A549 (cell line): ENCODE data around the gene RAX2. TPM values are rescaled to one million over a fixed set of nuclear protein-coding genes. Genes with fewer than 3 reads are reported as not detected.

ENCODE experiments used
- ATAC-seq, 2 experiments: fragments of 200-7000 bp in 1 of 2; fragments of >200 bp in 1 of 2; cut with Nextera tagmentation in 1 of 2; cut with Tn5 transposase in 1 of 2; 3 replicates each; pipeline versions ENCODE4 v1.8.0 to v1.9.1; 2018 to 2020; ENCODE audit warnings: mild to moderate bottlenecking in 1 of 2, moderate library complexity in 1 of 2
- CTCF ChIA-PET: fragments of 300-600 bp; sonication (Branson Sonifier 250); formaldehyde crosslinking; extraction: SDS; loops from one replicate; lab custom pipeline; 2021; ENCODE audit warnings: antibody characterized with exemption, inconsistent platforms; lab: Yijun Ruan, JAX
- POLR2A ChIA-PET: fragments of 350-600 bp; formaldehyde crosslinking; extraction: SDS; loops from one replicate; lab custom pipeline; 2021; ENCODE audit warnings: antibody characterized with exemption, inconsistent platforms; lab: Yijun Ruan, JAX
- DNase-seq, 2 experiments: peaks; one replicate each; pipeline versions ENCODE4 v3.0.0 to v3.0.0-alpha.2; 2011 to 2016; ENCODE audit warnings: low read depth in 1 of 2, low spot score in 1 of 2
- FAIRE-seq: peaks from 2 replicates; lab custom pipeline; 2011; peaks lifted over from hg19 to GRCh38; lab: Jason Lieb, UNC
- H3K27ac ChIP-seq, 2 experiments: fragments of >200 bp; sonication (Bioruptor Twin); formaldehyde crosslinking; 3 replicates each; pipeline ENCODE4 v1.5.1; 2016 to 2017
- H3K4me1 ChIP-seq: fragments of >200 bp; sonication (Bioruptor Twin); formaldehyde crosslinking; 3 replicates; pipeline ENCODE4 v1.6.1; 2016
- H3K4me2 ChIP-seq: fragments of >200 bp; sonication (Bioruptor Twin); formaldehyde crosslinking; 3 replicates; pipeline ENCODE4 v1.6.1; 2016
- H3K4me3 ChIP-seq: fragments of >200 bp; sonication (Bioruptor Twin); formaldehyde crosslinking; 3 replicates; pipeline ENCODE4 v1.5.1; 2016
- H3K9me3 ChIP-seq: fragments of >200 bp; sonication (Bioruptor Twin); formaldehyde crosslinking; 3 replicates; pipeline ENCODE4 v1.6.1; 2016
- ATOH8 ChIP-seq: fragments of 250-450 bp; sonication (Bioruptor Pico); IDR thresholded peaks from 2 replicates; pipeline ENCODE4 v1.5.0; 2020; ENCODE audit warnings: low read depth, mild to moderate bottlenecking, moderate library complexity
- CBX2 ChIP-seq: fragments of 200-600 bp; sonication (generic); IDR thresholded peaks from 2 replicates; pipeline ENCODE4 v1.6.1; 2016; ENCODE audit warnings: low read depth, mild to moderate bottlenecking, borderline replicate concordance
- CTCF ChIP-seq: fragments of >200 bp; sonication (Bioruptor Twin); formaldehyde crosslinking; IDR thresholded peaks from 3 replicates; pipeline ENCODE4 v1.5.1; 2016
- E2F6 ChIP-seq: IDR thresholded peaks from 2 replicates; pipeline ENCODE4 v1.6.1; 2012; ENCODE audit warnings: low read depth, borderline replicate concordance
- EHF ChIP-seq: fragments of 250-450 bp; sonication (Bioruptor Pico); IDR thresholded peaks from 2 replicates; pipeline ENCODE4 v1.5.0; 2020; ENCODE audit warnings: mild to moderate bottlenecking
- EP300 ChIP-seq, 2 experiments: fragments of >200 bp; sonication (Bioruptor Twin); formaldehyde crosslinking; IDR thresholded peaks; 2 replicates in 1 of 2; 3 replicates in 1 of 2; pipeline ENCODE4 v1.6.1; 2016 to 2017
- FOSL2 ChIP-seq, 2 experiments: fragments of 450-650 bp in 1 of 2; fragments of >200 bp in 1 of 2; sonication (Bioruptor Twin) in 1 of 2; formaldehyde crosslinking; IDR thresholded peaks; 2 replicates each; pipeline versions ENCODE4 v1.5.0 to v1.6.1; 2016 to 2020; ENCODE audit warnings: mild to moderate bottlenecking in 1 of 2, moderate library complexity in 1 of 2
- GATA3 ChIP-seq: IDR thresholded peaks from 2 replicates; pipeline ENCODE4 v1.6.1; 2012; ENCODE audit warnings: borderline replicate concordance
- HDAC2 ChIP-seq: fragments of 200-600 bp; sonication (generic); IDR thresholded peaks from 2 replicates; pipeline ENCODE4 v1.6.1; 2016
- HOXA7 ChIP-seq: fragments of 250-450 bp; sonication (Bioruptor Pico); IDR thresholded peaks from 2 replicates; pipeline ENCODE4 v1.5.0; 2020; ENCODE audit warnings: mild to moderate bottlenecking, moderate library complexity
- KDM1A ChIP-seq: fragments of 200-600 bp; sonication (generic); IDR thresholded peaks from 2 replicates; pipeline ENCODE4 v1.6.1; 2016; ENCODE audit warnings: low read depth, mild to moderate bottlenecking
- MAX ChIP-seq: IDR thresholded peaks from 2 replicates; pipeline ENCODE4 v1.6.1; 2012
- NFE2L2 ChIP-seq: fragments of 150-350 bp; conservative IDR thresholded peaks from 2 replicates; pipeline ENCODE4 v1.6.1; 2014; ENCODE audit warnings: low read length
- NR3C1 ChIP-seq: fragments of >200 bp; sonication (Bioruptor Twin); formaldehyde crosslinking; IDR thresholded peaks from 3 replicates; pipeline ENCODE4 v1.6.1; 2017
- POLR2A ChIP-seq: IDR thresholded peaks from 2 replicates; pipeline ENCODE4 v1.6.1; 2012; ENCODE audit warnings: mild to moderate bottlenecking, low read length
- RAD21 ChIP-seq, 2 experiments: fragments of >200 bp in 1 of 2; sonication (Bioruptor Twin) in 1 of 2; formaldehyde crosslinking in 1 of 2; IDR thresholded peaks in 1 of 2; conservative IDR thresholded peaks in 1 of 2; 2 replicates in 1 of 2; 3 replicates in 1 of 2; pipeline ENCODE4 v1.6.1; 2012 to 2018; ENCODE audit warnings: inconsistent platforms in 1 of 2
- RARB ChIP-seq: fragments of 250-450 bp; sonication (Bioruptor Pico); IDR thresholded peaks from 2 replicates; pipeline ENCODE4 v1.8.0; 2021; ENCODE audit warnings: mild to moderate bottlenecking, moderate library complexity
- RCOR1 ChIP-seq: fragments of 150-350 bp; IDR thresholded peaks from 2 replicates; pipeline ENCODE4 v1.6.1; 2014; ENCODE audit warnings: antibody characterized with exemption, low read length, low read depth
- RFX5 ChIP-seq: fragments of 450-650 bp; IDR thresholded peaks from 2 replicates; pipeline ENCODE4 v1.7.1; 2014; ENCODE audit warnings: antibody characterized with exemption, mild to moderate bottlenecking, moderate library complexity
- RNF2 ChIP-seq: fragments of 200-600 bp; sonication (generic); IDR thresholded peaks from 2 replicates; pipeline ENCODE4 v1.6.1; 2016; ENCODE audit warnings: low read depth, mild to moderate bottlenecking, antibody characterized with exemption, moderate library complexity, borderline replicate concordance
- SMC3 ChIP-seq: fragments of >200 bp; sonication (Bioruptor Twin); formaldehyde crosslinking; IDR thresholded peaks from 3 replicates; pipeline ENCODE4 v1.6.1; 2018; ENCODE audit warnings: inconsistent platforms
- USF2 ChIP-seq: fragments of 450-650 bp; IDR thresholded peaks from 2 replicates; pipeline ENCODE4 v1.6.1; 2014; ENCODE audit warnings: antibody characterized with exemption
- ZFP36 ChIP-seq: fragments of 450-650 bp; IDR thresholded peaks from 2 replicates; pipeline ENCODE4 v1.6.1; 2014; ENCODE audit warnings: borderline replicate concordance; ENCODE audit not compliant: partially characterized antibody
- ZSCAN20 ChIP-seq: fragments of 250-450 bp; sonication (Bioruptor Pico); IDR thresholded peaks from 2 replicates; pipeline ENCODE4 v1.8.0; 2022; ENCODE audit warnings: mild to moderate bottlenecking, moderate library complexity
- WGBS: methylation state at CpG from one replicate; pipeline ENCODE4 v1.1.6; 2017; ENCODE audit errors: missing lambda C conversion rate; 5-methylcytosine and 5-hydroxymethylcytosine counted together
- polyA minus RNA-seq: library from RNA; depleted of rRNA, polyadenylated mRNA; stranded (reverse); fragments of >200 nt; gene quantifications from 2 replicates; pipeline ENCODE4 v1.2.3, GENCODE V29; 2011; rRNA and poly(A)+ RNA removed
- polyA plus RNA-seq, 4 experiments: library from polyadenylated mRNA; depleted of rRNA in 3 of 4; stranded (reverse); fragments of >200 nt; fragmentation: RNase III in 1 of 4; extraction: RNeasy Plus Mini Kit Qiagen cat#74134 plus additional on column Dnase treatment in 1 of 4; gene quantifications; 2 replicates in 3 of 4; 3 replicates in 1 of 4; pipeline ENCODE4 v1.2.3, GENCODE V29; 2011 to 2017

RAX2 gene
- not detected in 2 replicates for polyA plus RNA-seq (2011; rRNA removed)
- polyA plus RNA-seq (2012; cell fraction: cytosol; rRNA removed) = not detected in 2 replicates
- polyA plus RNA-seq (2012; cell fraction: nucleus; rRNA removed) = not detected in 2 replicates
- not detected in 3 replicates for polyA plus RNA-seq (2017; fragmentation: RNase III; extraction: RNeasy Plus Mini Kit Qiagen cat#74134 plus additional on column Dnase treatment)
- not detected in 2 replicates for polyA minus RNA-seq

GRCh38 chr19:3771906-3772455 is at the start of gene RAX2:
TSS of gene RAX2 (minus strand) at chr19:3772228. CDS start at chr19:3771742, 486 bp downstream.
- DNase-seq = no peak
- WGBS = 47% methylated on average over 10 of the region's 23 CpGs
- ATAC-seq = no peak
- TF ChIP-seq RFX5 (no peak), RARB (no peak), CBX2 (no peak), EHF (CRISPR knock-in tag) (no peak), POLR2A (no peak), RAD21 (conservative IDR thresholded peaks at IDR 0.05 in 1 of 2, IDR thresholded peaks at IDR 0.05 in 1 of 2) (no peak), ZSCAN20 (CRISPR knock-in tag) (no peak), KDM1A (no peak), USF2 (no peak), NR3C1 (no peak), RNF2 (no peak), FOSL2 (IDR thresholded peaks at IDR 0.05) (no peak), FOSL2 (CRISPR knock-in tag; IDR thresholded peaks at IDR 0.05) (no peak), HOXA7 (CRISPR knock-in tag) (no peak), E2F6 (no peak)
- Histone ChIP-seq H3K27ac (no peak within 1 kb of the TSS), H3K4me3 (no peak within 1 kb of the TSS), H3K4me1 (no peaks in the 10 kb centered on the region), H3K9me3 (no peaks in the 10 kb centered on the region), H3K4me2 (no peak within 1 kb of the TSS)
- ChIA-PET POLR2A (interaction anchor here (1.1 kb wide), 1 partner anchor 9 kb away, joined by 4 read pairs; no protein-coding TSS in a partner anchor), CTCF (no interaction called here)
- no peak for FAIRE-seq

- CTCF ChIA-PET = interaction anchor here (0.6 to 3.3 kb wide), 31 partner anchors 9 to 387 kb away, joined by 3 to 25 read pairs (median 4); partner anchors contain the start of genes MRPL54 and PIAS4
- FAIRE-seq = no peak
- peak overlapping the region; percentile 70 for H3K4me2 ChIP-seq
- TF ChIP-seq MAX (peak; percentile 60), CBX2 (no peak), GATA3 (no peak), NFE2L2 (no peak), ZFP36 (no peak), USF2 (no peak), EP300 (IDR thresholded peaks at IDR 0.05) (no peak), ATOH8 (CRISPR knock-in tag) (no peak), RFX5 (no peak), RCOR1 (no peak), RAD21 (conservative IDR thresholded peaks at IDR 0.05 in 1 of 2, IDR thresholded peaks at IDR 0.05 in 1 of 2) (peak; percentile 66 to 67), HDAC2 (no peak), SMC3 (peak; percentile 61), CTCF (peak; percentile 49)
- POLR2A ChIA-PET = interaction anchor here (0.9 kb wide), 1 partner anchor 164 kb away, joined by 3 read pairs; the partner anchor contains the start of gene EEF2
- H3K27ac ChIP-seq = no peak overlapping the region
- peak; percentile 87 to 88 for ATAC-seq
- H3K4me3 ChIP-seq = no peak overlapping the region
- H3K4me1 ChIP-seq = 0 out of 3 replicates have a peak, but pooled peaks cover 4% of the 10 kb centered on the region
- 15% methylated on average over 10 of the region's 23 CpGs for WGBS
- H3K9me3 ChIP-seq = no peaks in the 10 kb centered on the region
- peak; percentile 59 to 71 for DNase-seq
These were observed 49.1 kb upstream of the RAX2 start for GRCh38 chr19:3821156-3821555.
